Adrenal gland (tissue), 12 donors: ENCODE data around the gene GSG1. TPM values are rescaled to one million over a fixed set of nuclear protein-coding genes. Genes with fewer than 3 reads are reported as not detected.

Experiments
- DNase-seq, 7 donors: peaks; one replicate each; pipeline ENCODE4 v3.0.0-alpha.2; 2019 to 2020
- H3K27ac ChIP-seq, 5 donors: fragments of 200-600 bp; sonication (generic) in 4 of 5; 1 replicate in 3 of 5; 2 replicates in 2 of 5; pipeline versions ENCODE4 v1.5.1 to v1.8.0; 2016 to 2020; ENCODE audit warnings: mild to moderate bottlenecking in 1 of 5
- H3K27me3 ChIP-seq: fragments of 200-600 bp; 2 replicates; pipeline ENCODE4 v1.8.0; 2021
- H3K36me3 ChIP-seq, 2 donors: fragments of 200-600 bp; replicated peaks in 1 of 2; 1 replicate in 1 of 2; 2 replicates in 1 of 2; pipeline versions ENCODE4 v1.5.1 to v1.8.0; 2018 to 2022
- H3K4me1 ChIP-seq, 2 donors: fragments of 200-600 bp; replicated peaks in 1 of 2; 1 replicate in 1 of 2; 2 replicates in 1 of 2; pipeline versions ENCODE4 v1.5.1 to v1.8.0; 2018 to 2021
- H3K4me3 ChIP-seq, 4 donors: fragments of 200-600 bp; sonication (generic) in 3 of 4; one replicate each; pipeline ENCODE4 v1.5.1; 2016 to 2018
- H3K9me3 ChIP-seq, 3 donors: fragments of 200-600 bp; sonication (generic) in 1 of 3; replicated peaks in 1 of 3; 1 replicate in 2 of 3; 2 replicates in 1 of 3; pipeline versions ENCODE4 v1.5.1 to v1.8.0; 2016 to 2021
- POLR2A ChIP-seq, 2 donors: fragments of 450-650 bp; IDR thresholded peaks; one replicate each; pipeline ENCODE4 v1.6.1; 2017; ENCODE audit warnings: antibody characterized with exemption in 2 of 2, mild to moderate bottlenecking in 2 of 2, moderate library complexity in 1 of 2
- WGBS, 4 donors: extraction: QIAGEN DNeasy Blood & Tissue Kit in 2 of 4; methylation state at CpG; one replicate each; pipeline versions ENCODE4 v1.1.5 to v1.1.7; 2013 to 2017; 5-methylcytosine and 5-hydroxymethylcytosine counted together
- intact Hi-C, 2 donors: fragments of 100-400 bp; cut with DNase I; formaldehyde crosslinking; loops; one replicate each; pipeline versions ENCODE4 v1.14.1 to v1.15.0; 2022 to 2023
- polyA plus RNA-seq, 3 donors: library from polyadenylated mRNA; stranded (reverse); fragments of 200-250 nt in 2 of 3; fragments of 350-450 nt in 1 of 3; fragmentation: Illumina TruSeq in 1 of 3; extraction: RNeasy Lipid Tissue Mini Kit (QIAGEN cat#74804) in 1 of 3; gene quantifications; one replicate each; pipeline ENCODE4 v1.2.3, GENCODE V29; 2013 to 2014
- total RNA-seq, 9 donors: library from RNA; depleted of rRNA in 4 of 9; stranded (reverse); fragments of >200 nt in 4 of 9; fragments of 120-200 nt in 1 of 9; fragmentation: NEBNext Ultra II Directional in 1 of 9; extraction: Animal tissue kit (Norgen Biotek cat#: 25700) in 1 of 9; gene quantifications; one replicate each; pipeline versions ENCODE4 v1.1.0 to v1.2.4, GENCODE V29; 2013 to 2023
- TF ChIP-seq, protein P1 (sequence below), 6 experiments: fragments of 450-650 bp in 4 of 6; fragments of 200-600 bp in 2 of 6; sonication (generic) in 1 of 6; IDR thresholded peaks; 1 replicate in 5 of 6; 2 replicates in 1 of 6; pipeline versions ENCODE4 v1.5.1 to v1.8.0; 2016 to 2021; ENCODE audit warnings: antibody characterized with exemption in 6 of 6, mild to moderate bottlenecking in 2 of 6, moderate library complexity in 1 of 6
- donor health status: healthy with polysubstance abuse.
- donor health status: Bipolar disorder and iron deficiency.
- donor health status: DM: yes; HTN: yes; CAD: no.
- donor health status: DM: no; HTN: no; CAD: no.
- donor health status: DM: no; HTN: no; CAD: no.
- donor health status: DM: yes; HTN: yes; CAD: no.

GSG1 gene
- total and polyA plus RNA-seq, 12 donors: not detected

DNA sequence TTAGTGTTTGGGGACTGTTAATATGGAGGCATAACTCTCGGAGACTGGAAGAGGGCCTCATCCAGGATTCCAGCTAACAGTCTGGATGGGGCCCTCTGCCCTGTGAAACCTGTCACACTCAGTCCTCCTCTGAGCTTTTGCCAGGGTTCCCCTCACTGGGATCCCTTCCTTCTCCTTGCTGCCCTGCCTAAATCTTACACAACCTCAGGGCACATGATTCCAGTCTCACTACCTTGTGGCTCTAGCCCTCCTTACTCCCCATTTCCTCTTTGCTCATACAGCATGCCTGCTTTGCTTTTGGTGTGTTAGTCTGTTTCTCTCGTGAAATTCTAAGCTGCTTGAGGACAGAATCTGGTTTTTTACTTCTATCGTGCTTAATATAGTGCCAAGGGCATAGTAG is 942 bp upstream of the GSG1 start:
- Histone ChIP-seq H3K27me3 (no peaks in the 10 kb centered on the region), H3K27ac (no peak overlapping the region), H3K4me3 (no peak overlapping the region), H3K9me3 (no peaks in the 10 kb centered on the region), H3K4me1 (peaks cover 18 to 34% of the 10 kb centered on the region in 2 donors), H3K36me3 (no peaks in the 10 kb centered on the region)
- WGBS, 4 donors: 75 to 82% (median 80%) methylated on average over 3 of the region's 3 CpGs
- TF ChIP-seq, protein P1, sequence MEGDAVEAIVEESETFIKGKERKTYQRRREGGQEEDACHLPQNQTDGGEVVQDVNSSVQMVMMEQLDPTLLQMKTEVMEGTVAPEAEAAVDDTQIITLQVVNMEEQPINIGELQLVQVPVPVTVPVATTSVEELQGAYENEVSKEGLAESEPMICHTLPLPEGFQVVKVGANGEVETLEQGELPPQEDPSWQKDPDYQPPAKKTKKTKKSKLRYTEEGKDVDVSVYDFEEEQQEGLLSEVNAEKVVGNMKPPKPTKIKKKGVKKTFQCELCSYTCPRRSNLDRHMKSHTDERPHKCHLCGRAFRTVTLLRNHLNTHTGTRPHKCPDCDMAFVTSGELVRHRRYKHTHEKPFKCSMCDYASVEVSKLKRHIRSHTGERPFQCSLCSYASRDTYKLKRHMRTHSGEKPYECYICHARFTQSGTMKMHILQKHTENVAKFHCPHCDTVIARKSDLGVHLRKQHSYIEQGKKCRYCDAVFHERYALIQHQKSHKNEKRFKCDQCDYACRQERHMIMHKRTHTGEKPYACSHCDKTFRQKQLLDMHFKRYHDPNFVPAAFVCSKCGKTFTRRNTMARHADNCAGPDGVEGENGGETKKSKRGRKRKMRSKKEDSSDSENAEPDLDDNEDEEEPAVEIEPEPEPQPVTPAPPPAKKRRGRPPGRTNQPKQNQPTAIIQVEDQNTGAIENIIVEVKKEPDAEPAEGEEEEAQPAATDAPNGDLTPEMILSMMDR (IDR thresholded peaks at IDR 0.05): no peak
- TF ChIP-seq POLR2A (IDR thresholded peaks at IDR 0.05): no peak
- intact Hi-C loops: loop anchor here in 1 of 2 donors (5.0 kb wide), 1 partner anchor 103 kb away; no protein-coding TSS in a partner anchor
- peak in 1 of 7 donors; percentile 24 for DNase-seq

GRCh38 chr12:13102461-13103195 is 839 bp downstream of the GSG1 start:
- intact Hi-C loops: loop anchor here in 1 of 2 donors (5.0 kb wide), 1 partner anchor 105 kb away; no protein-coding TSS in a partner anchor
- no peaks in the 10 kb centered on the region for H3K36me3 ChIP-seq
- TF ChIP-seq POLR2A (IDR thresholded peaks at IDR 0.05): no peak
- TF ChIP-seq, protein P1 (IDR thresholded peaks at IDR 0.05): no peak
- H3K27ac ChIP-seq: peak overlapping the region in 2 of 5 donors; percentile 93 to 98
- 60 to 71% (median 64%) methylated on average over 7 of the region's 7 CpGs for WGBS, 4 donors
- H3K4me3 ChIP-seq: no peak overlapping the region
- H3K4me1 ChIP-seq: peaks cover 18 to 50% of the 10 kb centered on the region in 2 donors
- no peaks in the 10 kb centered on the region for H3K27me3 ChIP-seq
- H3K9me3 ChIP-seq: no peaks in the 10 kb centered on the region
- DNase-seq: no peak

- TF ChIP-seq, protein P1 (IDR thresholded peaks at IDR 0.05): no peak
- peak in 2 of 7 donors; percentile 16 to 28 for DNase-seq
- H3K27ac ChIP-seq: peak overlapping the region in 4 of 5 donors; percentile 76 to 98 (median 86)
- H3K4me1 ChIP-seq: peaks cover 18 to 54% of the 10 kb centered on the region in 2 donors
- H3K4me3 ChIP-seq: peak overlapping the region in 1 of 4 donors; percentile 74
- no peaks in the 10 kb centered on the region for H3K9me3 ChIP-seq
- intact Hi-C loops: loop anchor here in 1 of 2 donors (5.0 kb wide), 1 partner anchor 105 kb away; no protein-coding TSS in a partner anchor
- H3K27me3 ChIP-seq: no peaks in the 10 kb centered on the region
- 27 to 47% (median 37%) methylated on average over 8 to 10 of the region's 10 CpGs for WGBS, 4 donors
- no peaks in the 10 kb centered on the region for H3K36me3 ChIP-seq
These were observed 1.6 kb downstream of the GSG1 start for GRCh38 chr12:13101821-13102375.
